GM10266 (cell line): ENCODE results near the gene TEX261.

Source experiments
- DNase-seq: peaks from one replicate; pipeline ENCODE4 v3.0.0; 2012; ENCODE audit errors: extremely low spot score
- CTCF ChIP-seq: IDR thresholded peaks from 2 replicates; pipeline ENCODE4 v1.5.1; 2012; ENCODE audit warnings: mild to moderate bottlenecking, low read depth; ENCODE audit not compliant: control insufficient read depth, insufficient read depth; ENCODE audit errors: missing control alignments

TEX261 gene

GRCh38 chr2:70947556-70948184 lies 47.0 kb downstream of the TEX261 start:
- TF ChIP-seq CTCF: no peak
- DNase-seq: no peak

- DNase-seq: peak; percentile 49
- peak; percentile 88 for TF ChIP-seq CTCF
These were observed 47.7 kb downstream of the TEX261 start for GRCh38 chr2:70946832-70947442.

GRCh38 chr2:70944111-70944690 lies 50.5 kb downstream of the TEX261 start:
- DNase-seq: no peak
- TF ChIP-seq CTCF: no peak

- TF ChIP-seq CTCF: no peak
- DNase-seq: no peak
These were observed 51.3 kb downstream of the TEX261 start for GRCh38 chr2:70943205-70943871.

- no peak for TF ChIP-seq CTCF
- no peak for DNase-seq
These were observed 52.1 kb downstream of the TEX261 start for GRCh38 chr2:70942396-70943204.

GRCh38 chr2:70941701-70942100 lies 53.0 kb downstream of the TEX261 start:
- no peak for TF ChIP-seq CTCF
- no peak for DNase-seq
